Astrocyte (in vitro differentiated cells and primary cell): ENCODE measurements around the gene EXOC6B. TPM values are rescaled to one million over a fixed set of nuclear protein-coding genes. Genes with fewer than 3 reads are reported as not detected.

Experiments
- DNase-seq: peaks from one replicate; pipeline ENCODE4 v3.0.0-alpha.2; 2010; ENCODE audit warnings: low read depth
- FAIRE-seq: peaks from 2 replicates; lab custom pipeline; 2011; peaks lifted over from hg19 to GRCh38; lab: Jason Lieb, UNC
- H2AFZ ChIP-seq: 2 replicates; pipeline ENCODE4 v1.6.0; 2012; ENCODE audit warnings: low read depth, low read length, inconsistent platforms
- H3K27ac ChIP-seq: 2 replicates; pipeline ENCODE4 v1.5.1; 2011; ENCODE audit warnings: low read depth, low read length, inconsistent platforms
- H3K27me3 ChIP-seq: 2 replicates; pipeline ENCODE4 v1.6.0; 2011; ENCODE audit warnings: low read length, inconsistent platforms; ENCODE audit not compliant: insufficient read depth
- H3K36me3 ChIP-seq: 2 replicates; pipeline ENCODE4 v1.5.1; 2011; ENCODE audit warnings: low read length, inconsistent platforms; ENCODE audit not compliant: insufficient read depth
- H3K4me1 ChIP-seq: 2 replicates; pipeline ENCODE4 v1.5.1; 2011; ENCODE audit warnings: low read length, inconsistent platforms; ENCODE audit not compliant: insufficient read depth
- H3K4me2 ChIP-seq: 2 replicates; pipeline ENCODE4 v1.6.0; 2012; ENCODE audit warnings: low read length, inconsistent platforms
- H3K4me3 ChIP-seq: 2 replicates; pipeline ENCODE4 v1.5.1; 2011; ENCODE audit warnings: low read depth, mild to moderate bottlenecking, low read length, inconsistent platforms; ENCODE audit not compliant: insufficient read depth
- H3K79me2 ChIP-seq: 2 replicates; pipeline ENCODE4 v1.6.0; 2012; ENCODE audit warnings: mild to moderate bottlenecking, low read length, inconsistent platforms; ENCODE audit not compliant: insufficient read depth
- H3K9ac ChIP-seq: 2 replicates; pipeline ENCODE4 v1.6.0; 2012; ENCODE audit warnings: mild to moderate bottlenecking, low read length, inconsistent platforms
- H3K9me3 ChIP-seq: 2 replicates; pipeline ENCODE4 v1.5.1; 2012; ENCODE audit warnings: low read depth, mild to moderate bottlenecking, low read length, inconsistent platforms; ENCODE audit not compliant: insufficient read depth
- H4K20me1 ChIP-seq: 2 replicates; pipeline ENCODE4 v1.6.0; 2012; ENCODE audit warnings: low read length, inconsistent platforms; ENCODE audit not compliant: insufficient read depth
- H3K27ac Mint-ChIP-seq: one replicate; pipeline ENCODE4 v1.8.0; 2021; ENCODE audit warnings: mild to moderate bottlenecking, mixed read lengths; ENCODE audit not compliant: unreplicated experiment
- H3K27me3 Mint-ChIP-seq: one replicate; pipeline ENCODE4 v1.8.0; 2021; ENCODE audit warnings: low read depth, mixed read lengths; ENCODE audit not compliant: unreplicated experiment
- H3K36me3 Mint-ChIP-seq: one replicate; pipeline ENCODE4 v1.8.0; 2021; ENCODE audit warnings: low read depth, mixed read lengths; ENCODE audit not compliant: unreplicated experiment
- H3K4me1 Mint-ChIP-seq: one replicate; pipeline ENCODE4 v1.8.0; 2021; ENCODE audit warnings: low read depth, mixed read lengths; ENCODE audit not compliant: unreplicated experiment
- H3K4me3 Mint-ChIP-seq: one replicate; pipeline ENCODE4 v1.8.0; 2021; ENCODE audit warnings: mild to moderate bottlenecking, moderate library complexity, mixed read lengths; ENCODE audit not compliant: unreplicated experiment
- H3K9me3 Mint-ChIP-seq: one replicate; pipeline ENCODE4 v1.8.0; 2021; ENCODE audit warnings: mild to moderate bottlenecking, mixed read lengths; ENCODE audit not compliant: unreplicated experiment
- CTCF ChIP-seq: IDR thresholded peaks from 2 replicates; pipeline ENCODE4 v1.5.1; 2011; ENCODE audit warnings: low read depth, mild to moderate bottlenecking, inconsistent platforms, low read length, moderate library complexity; ENCODE audit not compliant: insufficient read depth
- EZH2 ChIP-seq: IDR thresholded peaks from 2 replicates; pipeline ENCODE4 v1.6.1; 2012; ENCODE audit warnings: mild to moderate bottlenecking, low read length, inconsistent platforms; ENCODE audit not compliant: insufficient read depth
- total RNA-seq: library from RNA; stranded (reverse); gene quantifications from 2 replicates; pipeline ENCODE4 v1.2.1, GENCODE V29; 2021

Gene EXOC6B
- total RNA-seq, 1 donor from 2014 or later: 31.8 TPM

DNA sequence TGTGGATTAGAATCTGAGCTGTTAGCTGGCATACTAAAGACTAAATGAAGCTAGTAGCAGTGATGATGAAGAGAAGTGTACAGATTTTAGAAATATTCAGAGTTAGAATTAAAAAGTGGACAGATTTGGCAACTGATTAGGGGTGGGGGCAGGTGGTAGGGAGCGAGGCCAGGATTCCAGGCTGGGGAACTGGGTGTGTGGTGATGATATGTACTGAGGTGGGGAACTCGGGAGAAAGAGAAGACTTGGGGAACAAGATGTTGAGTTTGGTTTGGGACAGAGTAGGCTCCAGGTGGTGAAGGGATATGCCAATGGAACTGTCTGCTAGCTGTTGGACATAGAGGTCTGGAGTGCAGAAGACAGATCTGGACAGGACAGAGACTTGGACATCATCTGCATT lies 669.0 kb downstream of the EXOC6B start:
- Histone ChIP-seq H2AFZ (no peak overlapping the region), H3K9ac (no peak overlapping the region), H3K79me2 (no peaks in the 10 kb centered on the region), H3K9me3 (no peaks in the 10 kb centered on the region), H3K4me3 (no peak overlapping the region), H4K20me1 (no peaks in the 10 kb centered on the region), H3K4me1 (no peaks in the 10 kb centered on the region), H3K36me3 (no peaks in the 10 kb centered on the region), H3K27ac (no peak overlapping the region), H3K4me2 (no peak overlapping the region), H3K27me3 (peaks cover 56% of the 10 kb centered on the region)
- TF ChIP-seq EZH2: no peak
- no peak for TF ChIP-seq CTCF
- Mint-ChIP-seq H3K27ac (no peak overlapping the region), H3K9me3 (peaks cover 2% of the 10 kb centered on the region), H3K4me3 (no peak overlapping the region), H3K36me3 (no peaks in the 10 kb centered on the region), H3K4me1 (no peaks in the 10 kb centered on the region), H3K27me3 (peaks cover 71% of the 10 kb centered on the region)
- FAIRE-seq (no peak), DNase-seq (no peak)

GRCh38 chr2:72155737-72156136 lies 670.1 kb downstream of the EXOC6B start:
- Histone ChIP-seq H4K20me1 (no peaks in the 10 kb centered on the region), H3K36me3 (no peaks in the 10 kb centered on the region), H3K4me3 (no peak overlapping the region), H3K4me1 (no peaks in the 10 kb centered on the region), H3K9me3 (no peaks in the 10 kb centered on the region), H3K27ac (no peak overlapping the region), H3K9ac (no peak overlapping the region), H2AFZ (no peak overlapping the region), H3K27me3 (peaks cover 62% of the 10 kb centered on the region), H3K4me2 (no peak overlapping the region), H3K79me2 (no peaks in the 10 kb centered on the region)
- H3K27ac Mint-ChIP-seq: peak overlapping the region; percentile 56
- peaks cover 2% of the 10 kb centered on the region for H3K9me3 Mint-ChIP-seq
- H3K36me3 Mint-ChIP-seq: no peaks in the 10 kb centered on the region
- DNase-seq: no peak
- H3K27me3 Mint-ChIP-seq: peaks cover 75% of the 10 kb centered on the region
- TF ChIP-seq CTCF: no peak
- FAIRE-seq: no peak
- H3K4me1 Mint-ChIP-seq: no peaks in the 10 kb centered on the region
- no peak overlapping the region for H3K4me3 Mint-ChIP-seq

- FAIRE-seq: no peak
- H2AFZ ChIP-seq: no peak overlapping the region
- no peak overlapping the region for H3K4me2 ChIP-seq
- H3K36me3 ChIP-seq: no peaks in the 10 kb centered on the region
- TF ChIP-seq EZH2: no peak
- no peak for TF ChIP-seq CTCF
- peaks cover 79% of the 10 kb centered on the region for H3K27me3 Mint-ChIP-seq
- no peaks in the 10 kb centered on the region for H3K36me3 Mint-ChIP-seq
- no peaks in the 10 kb centered on the region for H3K9me3 ChIP-seq
- peaks cover 1% of the 10 kb centered on the region for H3K4me1 ChIP-seq
- peaks cover 2% of the 10 kb centered on the region for H3K9me3 Mint-ChIP-seq
- no peak for DNase-seq
- no peak overlapping the region for H3K4me3 Mint-ChIP-seq
- peaks cover 2% of the 10 kb centered on the region for H3K4me1 Mint-ChIP-seq
- no peaks in the 10 kb centered on the region for H3K79me2 ChIP-seq
- H3K4me3 ChIP-seq: no peak overlapping the region
- no peak overlapping the region for H3K27ac Mint-ChIP-seq
- H4K20me1 ChIP-seq: no peaks in the 10 kb centered on the region
- no peak overlapping the region for H3K9ac ChIP-seq
- no peak overlapping the region for H3K27ac ChIP-seq
- H3K27me3 ChIP-seq: peaks cover 63% of the 10 kb centered on the region
Observed at GRCh38 chr2:72155151-72155550, 670.7 kb downstream of the EXOC6B start.
